ENCODE data around the gene IKZF3. TPM values are rescaled to one million over a fixed set of nuclear protein-coding genes. Genes with fewer than 3 reads are reported as not detected.

IKZF3 gene
- total RNA-seq, 2 donors from 2014 or later: 0.55 to 1.7 TPM

- no peak for DNase-seq (ENCODE audit: low spot score)
- Histone ChIP-seq H3K4me1 (replicated peaks) (no peaks in the 10 kb centered on the region), H3K27me3 (replicated peaks; ENCODE audit: insufficient read depth) (no peaks in the 10 kb centered on the region), H3K27ac (no peak overlapping the region), H3K36me3 (no peaks in the 10 kb centered on the region), H3K4me3 (no peak overlapping the region), H3K9me3 (no peaks in the 10 kb centered on the region)
- intact Hi-C loops (cut with DNase I): no loop called here
- TF ChIP-seq POLR2AphosphoS5 (IDR thresholded peaks at IDR 0.05) (peak; percentile 23), POLR2A (IDR thresholded peaks at IDR 0.05) (no peak)
- WGBS: 29% methylated on average over 4 of the region's 4 CpGs
These were observed 81.6 kb downstream of the IKZF3 start for GRCh38 chr17:39782481-39782880.

GRCh38 chr17:39781861-39782213 is 82.3 kb downstream of the IKZF3 start:
- no peak overlapping the region for H3K4me3 ChIP-seq
- H3K4me1 ChIP-seq (replicated peaks): no peaks in the 10 kb centered on the region
- TF ChIP-seq POLR2A (IDR thresholded peaks at IDR 0.05) (no peak), CTCF (IDR thresholded peaks at IDR 0.05) (no peak), POLR2AphosphoS5 (IDR thresholded peaks at IDR 0.05) (no peak)
- H3K36me3 ChIP-seq: no peaks in the 10 kb centered on the region
- H3K27me3 ChIP-seq (replicated peaks; ENCODE audit: insufficient read depth): no peaks in the 10 kb centered on the region
- no peaks in the 10 kb centered on the region for H3K9me3 ChIP-seq
- H3K27ac ChIP-seq: no peak overlapping the region
- 63% methylated on average over 2 of the region's 2 CpGs for WGBS
- intact Hi-C loops (cut with DNase I): no loop called here
- no peak for DNase-seq (ENCODE audit: low spot score)

GRCh38 chr17:39781031-39781860 is 82.9 kb downstream of the IKZF3 start:
- TF ChIP-seq POLR2A (IDR thresholded peaks at IDR 0.05) (no peak), CTCF (IDR thresholded peaks at IDR 0.05) (no peak), POLR2AphosphoS5 (IDR thresholded peaks at IDR 0.05) (no peak)
- no peaks in the 10 kb centered on the region for H3K9me3 ChIP-seq
- no peak overlapping the region for H3K4me3 ChIP-seq
- WGBS: 52% methylated on average over 6 of the region's 6 CpGs
- no peaks in the 10 kb centered on the region for H3K4me1 ChIP-seq (replicated peaks)
- H3K27me3 ChIP-seq (replicated peaks; ENCODE audit: insufficient read depth): no peaks in the 10 kb centered on the region
- H3K36me3 ChIP-seq: no peaks in the 10 kb centered on the region
- intact Hi-C loops (cut with DNase I): no loop called here
- H3K27ac ChIP-seq: no peak overlapping the region
- no peak for DNase-seq (ENCODE audit: low spot score)

- intact Hi-C loops (cut with DNase I): no loop called here
These were observed 86.4 kb downstream of the IKZF3 start for GRCh38 chr17:39777534-39778365.

More at GRCh38 chr17:39777534-39778365, 86.4 kb downstream of the IKZF3 start:
- Histone ChIP-seq H3K27ac (no peak overlapping the region), H3K36me3 (no peaks in the 10 kb centered on the region), H3K9me3 (no peaks in the 10 kb centered on the region), H3K4me3 (no peak overlapping the region), H3K4me1 (replicated peaks) (no peaks in the 10 kb centered on the region), H3K27me3 (replicated peaks; ENCODE audit: insufficient read depth) (no peaks in the 10 kb centered on the region)
- DNase-seq (ENCODE audit: low spot score): no peak
- WGBS: 66% methylated on average over 11 of the region's 11 CpGs
- TF ChIP-seq POLR2AphosphoS5 (IDR thresholded peaks at IDR 0.05) (no peak), CTCF (IDR thresholded peaks at IDR 0.05) (no peak), POLR2A (IDR thresholded peaks at IDR 0.05) (no peak)
